Lower lobe of right lung (tissue), 2 donors: ENCODE data around the gene HECTD4. TPM values are rescaled to one million over a fixed set of nuclear protein-coding genes. Genes with fewer than 3 reads are reported as not detected.
"Not testable (repeated sequence)": the region's sequence is repeated elsewhere in the genome, so short reads cannot be mapped to it uniquely, and the experiment has no call there.

Experiments used
- ATAC-seq, 2 donors: fragments of 200-7000 bp; cut with Tn5 transposase; one replicate each; pipeline ENCODE4 v1.9.1; 2020 to 2022; ENCODE audit warnings: mild to moderate bottlenecking in 2 of 2, moderate library complexity in 2 of 2
- DNase-seq: peaks from one replicate; pipeline ENCODE4 v3.0.0-alpha.2; 2020
- H3K27ac ChIP-seq: fragments of 200-600 bp; one replicate; pipeline ENCODE4 v1.8.0; 2022
- H3K27me3 ChIP-seq: fragments of 200-600 bp; one replicate; pipeline ENCODE4 v1.8.0; 2022; ENCODE audit warnings: low read depth
- H3K36me3 ChIP-seq: fragments of 200-600 bp; one replicate; pipeline ENCODE4 v1.8.0; 2022; ENCODE audit warnings: mild to moderate bottlenecking
- H3K4me1 ChIP-seq: fragments of 200-600 bp; one replicate; pipeline ENCODE4 v1.8.0; 2022
- H3K4me3 ChIP-seq: fragments of 200-600 bp; one replicate; pipeline ENCODE4 v1.8.0; 2022; ENCODE audit warnings: mild to moderate bottlenecking
- H3K9me3 ChIP-seq: fragments of 200-600 bp; one replicate; pipeline ENCODE4 v1.8.0; 2022
- intact Hi-C: fragments of 100-400 bp; cut with DNase I; formaldehyde crosslinking; loops from one replicate; pipeline ENCODE4 v1.11.0; 2022
- total RNA-seq: library from RNA; stranded (reverse); fragmentation: NEBNext Ultra II Directional; extraction: Animal tissue kit (Norgen Biotek cat#: 25700); gene quantifications from one replicate; pipeline ENCODE4 v1.2.1, GENCODE V29; 2021
- TF ChIP-seq, protein P1 (sequence below): fragments of 200-600 bp; IDR thresholded peaks from one replicate; pipeline ENCODE4 v1.8.0; 2022; ENCODE audit warnings: antibody characterized with exemption, mild to moderate bottlenecking
- donor health status: DM: no; HTN: yes; CAD: no; lungs with severe emphysema.

Gene HECTD4
- total RNA-seq, 1 donor from 2014 or later: 54.8 TPM

DNA sequence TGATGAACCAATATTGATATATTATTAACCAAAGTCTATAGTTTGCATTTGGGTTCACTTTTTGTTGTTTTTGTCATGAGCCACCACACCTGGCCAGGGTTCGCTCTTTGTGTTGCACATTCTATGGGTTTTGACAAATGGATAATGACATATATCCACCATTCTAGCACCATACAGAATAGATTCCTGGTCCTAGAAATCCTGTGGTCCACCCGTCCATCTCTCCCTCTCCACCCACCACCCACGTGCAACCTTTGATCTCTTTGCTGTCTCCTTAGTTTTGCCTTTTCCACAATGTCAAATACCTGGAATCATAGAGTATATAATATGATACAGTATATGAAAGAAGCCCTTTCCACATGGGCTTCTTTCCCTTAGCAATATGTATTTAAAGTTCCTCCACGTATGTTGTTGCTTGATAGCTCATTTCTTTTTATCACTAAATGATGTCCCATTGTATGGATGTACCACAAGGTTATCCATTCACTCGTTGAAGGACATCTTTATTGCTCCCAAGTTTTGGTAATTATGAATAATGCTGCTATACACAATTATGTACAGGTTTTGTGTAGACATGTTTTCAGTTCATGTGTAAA lies 19.8 kb upstream of the HECTD4 start:
- H3K36me3 ChIP-seq: peaks cover 35% of the 10 kb centered on the region
- H3K9me3 ChIP-seq: no peaks in the 10 kb centered on the region
- no peak overlapping the region for H3K4me3 ChIP-seq
- TF ChIP-seq, protein P1, sequence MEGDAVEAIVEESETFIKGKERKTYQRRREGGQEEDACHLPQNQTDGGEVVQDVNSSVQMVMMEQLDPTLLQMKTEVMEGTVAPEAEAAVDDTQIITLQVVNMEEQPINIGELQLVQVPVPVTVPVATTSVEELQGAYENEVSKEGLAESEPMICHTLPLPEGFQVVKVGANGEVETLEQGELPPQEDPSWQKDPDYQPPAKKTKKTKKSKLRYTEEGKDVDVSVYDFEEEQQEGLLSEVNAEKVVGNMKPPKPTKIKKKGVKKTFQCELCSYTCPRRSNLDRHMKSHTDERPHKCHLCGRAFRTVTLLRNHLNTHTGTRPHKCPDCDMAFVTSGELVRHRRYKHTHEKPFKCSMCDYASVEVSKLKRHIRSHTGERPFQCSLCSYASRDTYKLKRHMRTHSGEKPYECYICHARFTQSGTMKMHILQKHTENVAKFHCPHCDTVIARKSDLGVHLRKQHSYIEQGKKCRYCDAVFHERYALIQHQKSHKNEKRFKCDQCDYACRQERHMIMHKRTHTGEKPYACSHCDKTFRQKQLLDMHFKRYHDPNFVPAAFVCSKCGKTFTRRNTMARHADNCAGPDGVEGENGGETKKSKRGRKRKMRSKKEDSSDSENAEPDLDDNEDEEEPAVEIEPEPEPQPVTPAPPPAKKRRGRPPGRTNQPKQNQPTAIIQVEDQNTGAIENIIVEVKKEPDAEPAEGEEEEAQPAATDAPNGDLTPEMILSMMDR: no peak
- ATAC-seq (no peak), DNase-seq (no peak)
- no peak overlapping the region for H3K27ac ChIP-seq
- H3K27me3 ChIP-seq: no peaks in the 10 kb centered on the region
- intact Hi-C loops: no loop called here
- H3K4me1 ChIP-seq: no peaks in the 10 kb centered on the region

DNA sequence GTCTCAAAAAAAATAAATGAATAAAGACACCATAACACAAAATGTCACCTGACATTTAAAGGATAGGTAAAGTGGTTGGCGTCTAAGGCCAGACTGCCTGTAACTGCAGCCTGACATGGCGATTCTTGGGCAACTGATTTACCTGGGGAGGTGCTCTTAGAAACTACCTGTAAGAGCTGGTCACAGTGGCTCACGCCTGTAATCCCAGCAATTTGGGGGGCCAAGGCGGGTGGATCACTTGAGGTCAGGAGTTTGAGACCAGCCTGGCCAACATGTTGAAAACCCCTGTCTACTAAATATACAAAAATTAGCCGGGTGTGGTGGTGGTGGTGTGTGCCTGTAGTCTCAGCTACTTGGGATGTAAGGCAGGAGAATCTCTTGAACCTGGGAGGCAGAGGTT lies 18.8 kb upstream of the HECTD4 start:
- DNase-seq (no peak), ATAC-seq (no peak)
- Histone ChIP-seq H3K27ac (no peak overlapping the region), H3K27me3 (no peaks in the 10 kb centered on the region), H3K4me3 (no peak overlapping the region), H3K9me3 (no peaks in the 10 kb centered on the region), H3K36me3 (peaks cover 26% of the 10 kb centered on the region), H3K4me1 (no peaks in the 10 kb centered on the region)
- TF ChIP-seq, protein P1: no peak
- intact Hi-C loops: no loop called here

DNA sequence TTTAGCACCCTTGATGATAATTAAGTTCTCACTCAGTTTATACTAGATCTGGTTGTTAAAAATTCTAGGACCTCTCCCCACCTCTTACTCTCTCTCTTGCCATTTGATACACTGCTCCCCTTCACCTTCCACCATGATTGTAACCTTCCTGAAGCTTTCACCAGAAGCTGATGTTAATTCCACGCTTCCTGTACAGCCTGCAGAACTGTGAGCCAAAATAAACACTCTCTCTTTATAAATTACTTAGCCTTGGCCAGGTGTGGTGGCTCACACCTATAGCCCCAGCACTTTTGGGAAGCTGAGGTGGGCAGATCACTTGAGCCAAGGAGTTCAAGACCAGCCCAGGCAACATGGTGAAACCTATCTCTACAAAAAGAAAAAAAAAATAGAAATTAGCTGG lies 11.1 kb upstream of the HECTD4 start:
- intact Hi-C loops: no loop called here
- TF ChIP-seq, protein P1: no peak
- ATAC-seq: no peak

DNA sequence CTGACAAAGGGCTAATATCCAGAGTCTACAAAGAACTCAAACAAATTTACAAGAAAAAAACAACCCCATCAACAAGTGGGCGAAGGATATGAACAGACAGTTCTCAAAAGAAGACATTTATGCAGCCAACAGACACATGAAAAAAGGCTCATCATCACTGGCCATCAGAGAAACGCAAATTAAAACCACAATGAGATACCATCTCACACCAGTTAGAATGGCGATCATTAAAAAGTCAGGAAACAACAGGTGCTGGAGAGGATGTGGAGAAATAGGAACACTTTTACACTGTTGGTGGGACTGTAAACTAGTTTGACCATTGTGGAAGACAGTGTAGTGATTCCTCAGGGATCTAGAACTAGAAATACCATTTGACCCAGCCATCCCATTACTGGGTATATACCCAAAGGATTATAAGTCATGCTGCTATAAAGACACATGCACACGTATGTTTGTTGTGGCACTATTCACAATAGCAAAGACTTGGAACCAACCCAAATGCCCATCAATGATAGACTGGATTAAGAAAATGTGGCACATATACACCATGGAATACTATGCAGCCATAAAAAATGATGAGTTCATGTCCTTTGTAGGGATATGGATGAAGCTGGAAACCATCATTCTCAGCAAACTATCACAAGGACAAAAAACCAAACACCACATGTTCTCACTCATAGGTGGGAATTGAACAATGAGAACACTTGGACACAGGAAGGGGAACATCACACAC lies 7.9 kb upstream of the HECTD4 start:
- DNase-seq, H3K4me1 ChIP-seq, H3K27me3 ChIP-seq, H3K36me3 ChIP-seq, H3K9me3 ChIP-seq, intact Hi-C loops, H3K4me3 ChIP-seq, H3K27ac ChIP-seq, ATAC-seq: not testable (repeated sequence)

More for the DNA sequence above, 11.1 kb upstream of the HECTD4 start:
- no peak for DNase-seq
- Histone ChIP-seq H3K27ac (no peak overlapping the region), H3K36me3 (no peaks in the 10 kb centered on the region), H3K9me3 (no peaks in the 10 kb centered on the region), H3K4me1 (no peaks in the 10 kb centered on the region), H3K4me3 (no peak overlapping the region), H3K27me3 (no peaks in the 10 kb centered on the region)

DNA sequence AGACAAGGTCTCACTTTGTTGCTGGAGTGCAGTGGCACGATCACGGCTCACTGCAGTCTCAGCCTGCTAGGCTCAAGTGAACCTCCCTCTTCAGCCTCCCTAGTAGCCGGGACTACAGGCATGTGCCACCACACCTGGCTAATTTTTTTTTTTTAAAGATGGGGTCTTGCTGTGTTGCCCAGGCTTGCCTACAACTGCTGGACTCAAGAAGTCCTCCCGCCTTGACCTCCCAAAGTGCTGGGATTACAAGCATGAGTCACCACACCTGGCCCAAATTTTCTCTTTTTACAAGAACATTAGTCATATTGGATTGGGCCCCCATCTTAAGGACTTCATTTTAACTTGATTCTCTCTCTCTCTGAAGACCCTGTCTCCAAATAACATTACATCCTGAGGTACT lies 7.0 kb upstream of the HECTD4 start:
- TF ChIP-seq, protein P1: no peak
- H3K4me3 ChIP-seq: no peak overlapping the region
- no peaks in the 10 kb centered on the region for H3K36me3 ChIP-seq
- intact Hi-C loops: no loop called here
- no peak overlapping the region for H3K27ac ChIP-seq
- H3K4me1 ChIP-seq: no peaks in the 10 kb centered on the region
- H3K27me3 ChIP-seq: no peaks in the 10 kb centered on the region
- DNase-seq: no peak
- no peak for ATAC-seq
- no peaks in the 10 kb centered on the region for H3K9me3 ChIP-seq

DNA sequence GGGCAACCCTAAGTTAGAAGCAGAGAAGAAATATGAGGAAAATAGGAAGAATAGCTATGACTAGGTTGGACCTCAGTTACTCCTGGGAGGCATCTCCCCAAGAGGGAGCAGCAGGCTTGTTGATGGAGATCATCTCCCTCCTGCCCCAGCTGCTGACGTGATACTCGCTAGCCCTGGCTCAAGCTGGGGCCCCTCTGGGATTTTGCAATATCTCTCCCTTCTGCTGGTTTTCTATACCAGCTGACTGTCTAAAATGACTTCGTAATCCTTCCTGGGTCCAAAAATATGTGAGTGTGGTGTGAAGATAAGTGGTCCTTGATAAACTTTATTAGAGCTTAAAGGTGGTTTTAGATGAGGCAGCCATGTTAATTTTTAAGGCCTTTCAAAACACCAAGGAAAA lies 4.5 kb upstream of the HECTD4 start:
- Histone ChIP-seq H3K27ac (no peak overlapping the region), H3K36me3 (no peaks in the 10 kb centered on the region), H3K9me3 (no peaks in the 10 kb centered on the region), H3K27me3 (no peaks in the 10 kb centered on the region), H3K4me1 (peaks cover 5% of the 10 kb centered on the region), H3K4me3 (no peak overlapping the region)
- no peak for ATAC-seq
- intact Hi-C loops: no loop called here
- TF ChIP-seq, protein P1: no peak
- no peak for DNase-seq
